ENCODE results near the gene MYO19.

The MYO19 gene

GRCh38 chr17:36576793-36577192, 42.1 kb upstream of the MYO19 start:
- H3K4me2 ChIP-seq (ENCODE audit: low read length): no peak overlapping the region
- no peaks in the 10 kb centered on the region for H3K9me2 ChIP-seq (replicated peaks; ENCODE audit: control insufficient read depth, low read length)
- no peak overlapping the region for H3K4me3 ChIP-seq (ENCODE audit: low read length)
- peaks cover 66% of the 10 kb centered on the region for H3K79me2 ChIP-seq (ENCODE audit: control insufficient read depth, low read length)
- H3F3A ChIP-seq (ENCODE audit: control insufficient read depth, insufficient read depth): no peaks in the 10 kb centered on the region; the same call in 1 of the 2 replicates
- no peak overlapping the region for H3K27ac ChIP-seq (ENCODE audit: low read depth, low read length)
- H3K27me3 ChIP-seq (ENCODE audit: control insufficient read depth, low read length): no peaks in the 10 kb centered on the region
- peaks cover 16% of the 10 kb centered on the region for H4K20me1 ChIP-seq (ENCODE audit: control insufficient read depth, insufficient read depth, low read depth, low read length)
- peaks cover 4% of the 10 kb centered on the region; the same call in 1 of the 2 replicates for H3K4me1 ChIP-seq (ENCODE audit: control insufficient read depth, low read length)
- TF ChIP-seq, protein P1, sequence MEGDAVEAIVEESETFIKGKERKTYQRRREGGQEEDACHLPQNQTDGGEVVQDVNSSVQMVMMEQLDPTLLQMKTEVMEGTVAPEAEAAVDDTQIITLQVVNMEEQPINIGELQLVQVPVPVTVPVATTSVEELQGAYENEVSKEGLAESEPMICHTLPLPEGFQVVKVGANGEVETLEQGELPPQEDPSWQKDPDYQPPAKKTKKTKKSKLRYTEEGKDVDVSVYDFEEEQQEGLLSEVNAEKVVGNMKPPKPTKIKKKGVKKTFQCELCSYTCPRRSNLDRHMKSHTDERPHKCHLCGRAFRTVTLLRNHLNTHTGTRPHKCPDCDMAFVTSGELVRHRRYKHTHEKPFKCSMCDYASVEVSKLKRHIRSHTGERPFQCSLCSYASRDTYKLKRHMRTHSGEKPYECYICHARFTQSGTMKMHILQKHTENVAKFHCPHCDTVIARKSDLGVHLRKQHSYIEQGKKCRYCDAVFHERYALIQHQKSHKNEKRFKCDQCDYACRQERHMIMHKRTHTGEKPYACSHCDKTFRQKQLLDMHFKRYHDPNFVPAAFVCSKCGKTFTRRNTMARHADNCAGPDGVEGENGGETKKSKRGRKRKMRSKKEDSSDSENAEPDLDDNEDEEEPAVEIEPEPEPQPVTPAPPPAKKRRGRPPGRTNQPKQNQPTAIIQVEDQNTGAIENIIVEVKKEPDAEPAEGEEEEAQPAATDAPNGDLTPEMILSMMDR (IDR thresholded peaks at IDR 0.05; ENCODE audit: low read depth, low read length, poor library complexity, severe bottlenecking): no peak
- no peak for TF ChIP-seq EZH2phosphoT487 (IDR thresholded peaks at IDR 0.05; ENCODE audit: borderline replicate concordance, low read length)
- no peaks in the 10 kb centered on the region for H3K9me3 ChIP-seq (ENCODE audit: control insufficient read depth, insufficient read depth, low read length)
- peaks cover 86% of the 10 kb centered on the region for H3K36me3 ChIP-seq (ENCODE audit: control insufficient read depth, low read length)

GRCh38 chr17:36575028-36575427, 40.4 kb upstream of the MYO19 start:
- Histone ChIP-seq H3F3A (ENCODE audit: control insufficient read depth, insufficient read depth) (peaks cover 2% of the 10 kb centered on the region), H3K27ac (ENCODE audit: low read depth, low read length) (no peak overlapping the region), H3K4me1 (ENCODE audit: control insufficient read depth, low read length) (no peaks in the 10 kb centered on the region), H3K9me2 (replicated peaks; ENCODE audit: control insufficient read depth, low read length) (no peaks in the 10 kb centered on the region), H3K4me3 (ENCODE audit: low read length) (no peak overlapping the region), H4K20me1 (ENCODE audit: control insufficient read depth, insufficient read depth, low read depth, low read length) (peaks cover 16% of the 10 kb centered on the region), H3K36me3 (ENCODE audit: control insufficient read depth, low read length) (peaks cover 83% of the 10 kb centered on the region), H3K79me2 (ENCODE audit: control insufficient read depth, low read length) (peaks cover 76% of the 10 kb centered on the region), H3K27me3 (ENCODE audit: control insufficient read depth, low read length) (no peaks in the 10 kb centered on the region), H3K9me3 (ENCODE audit: control insufficient read depth, insufficient read depth, low read length) (no peaks in the 10 kb centered on the region), H3K4me2 (ENCODE audit: low read length) (no peak overlapping the region)
- TF ChIP-seq, protein P1 (IDR thresholded peaks at IDR 0.05; ENCODE audit: low read depth, low read length, poor library complexity, severe bottlenecking): no peak
- TF ChIP-seq EZH2phosphoT487 (IDR thresholded peaks at IDR 0.05; ENCODE audit: borderline replicate concordance, low read length): no peak

DNA sequence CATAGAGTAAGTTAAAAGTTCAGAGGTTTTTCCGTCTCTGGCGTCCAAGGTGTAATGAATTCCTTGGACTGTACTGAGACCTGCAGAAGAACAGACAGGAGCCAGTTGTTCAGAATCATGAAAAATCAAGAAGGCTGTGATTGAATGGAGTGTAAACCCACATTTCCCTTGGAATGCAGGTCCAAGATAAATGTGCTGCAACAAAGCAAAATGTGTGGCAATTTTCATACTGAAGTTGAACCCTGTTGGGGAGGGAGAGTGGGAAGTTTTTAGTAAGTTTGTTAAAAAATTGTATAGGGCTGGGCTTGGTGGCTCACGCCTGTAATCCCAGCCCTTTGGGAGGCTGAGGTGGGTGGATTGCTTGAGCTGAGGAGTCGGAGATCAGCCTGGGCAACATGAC, 31.4 kb upstream of the MYO19 start:
- no peaks in the 10 kb centered on the region for H3K9me3 ChIP-seq (ENCODE audit: control insufficient read depth, insufficient read depth, low read length)
- peaks cover 5% of the 10 kb centered on the region; the same call in 1 of the 2 replicates for H3F3A ChIP-seq (ENCODE audit: control insufficient read depth, insufficient read depth)
- TF ChIP-seq, protein P1 (IDR thresholded peaks at IDR 0.05; ENCODE audit: low read depth, low read length, poor library complexity, severe bottlenecking): no peak
- no peak for TF ChIP-seq EZH2phosphoT487 (IDR thresholded peaks at IDR 0.05; ENCODE audit: borderline replicate concordance, low read length)
- peaks cover 76% of the 10 kb centered on the region for H3K79me2 ChIP-seq (ENCODE audit: control insufficient read depth, low read length)
- H3K4me1 ChIP-seq (ENCODE audit: control insufficient read depth, low read length): no peaks in the 10 kb centered on the region
- H3K4me3 ChIP-seq (ENCODE audit: low read length): no peak overlapping the region
- H3K27ac ChIP-seq (ENCODE audit: low read depth, low read length): no peak overlapping the region
- no peaks in the 10 kb centered on the region for H4K20me1 ChIP-seq (ENCODE audit: control insufficient read depth, insufficient read depth, low read depth, low read length)
- H3K36me3 ChIP-seq (ENCODE audit: control insufficient read depth, low read length): peaks cover 82% of the 10 kb centered on the region
- no peaks in the 10 kb centered on the region for H3K27me3 ChIP-seq (ENCODE audit: control insufficient read depth, low read length)
- H3K9me2 ChIP-seq (replicated peaks; ENCODE audit: control insufficient read depth, low read length): no peaks in the 10 kb centered on the region
- no peak overlapping the region for H3K4me2 ChIP-seq (ENCODE audit: low read length)
